Right atrium auricular region (tissue), 2 donors: ENCODE measurements around the gene PURA. TPM values are rescaled to one million over a fixed set of nuclear protein-coding genes. Genes with fewer than 3 reads are reported as not detected.
A peak's percentile ranks its signal among the peaks of the same experiment; 100 is the strongest.

ENCODE experiments used
- DNase-seq: peaks from one replicate; pipeline ENCODE4 v3.0.0-alpha.2; 2019; ENCODE audit warnings: low spot score
- H3K27ac ChIP-seq, 2 donors: fragments of 200-600 bp; sonication (generic); 1 replicate in 1 of 2; 2 replicates in 1 of 2; pipeline ENCODE4 v1.5.1; 2016 to 2019
- H3K27me3 ChIP-seq, 2 donors: fragments of 200-600 bp; sonication (generic); one replicate each; pipeline versions ENCODE4 v1.5.1 to v1.6.0; 2017 to 2019
- H3K36me3 ChIP-seq: fragments of 200-600 bp; sonication (generic); one replicate; pipeline ENCODE4 v1.5.1; 2016
- H3K4me1 ChIP-seq, 2 donors: fragments of 200-600 bp; sonication (generic); one replicate each; pipeline versions ENCODE4 v1.5.1 to v1.6.0; 2017 to 2019
- H3K4me3 ChIP-seq, 2 donors: fragments of 200-600 bp; sonication (generic); 1 replicate in 1 of 2; 2 replicates in 1 of 2; pipeline ENCODE4 v1.5.1; 2017 to 2019; ENCODE audit warnings: mild to moderate bottlenecking in 1 of 2, moderate library complexity in 1 of 2
- H3K9me3 ChIP-seq, 2 donors: fragments of 200-600 bp; sonication (generic); one replicate each; pipeline ENCODE4 v1.5.1; 2019
- CTCF ChIP-seq, 2 donors: fragments of 200-600 bp; sonication (generic); IDR thresholded peaks; one replicate each; pipeline ENCODE4 v1.5.1; 2019; ENCODE audit warnings: antibody characterized with exemption in 2 of 2
- total RNA-seq, 2 donors: library from RNA; depleted of rRNA; stranded (reverse); fragments of >200 nt; gene quantifications; one replicate each; pipeline ENCODE4 v1.1.0, GENCODE V29; 2016

The PURA gene
- total RNA-seq, 2 donors from 2014 or later = 23.9 to 25.1 TPM

- Histone ChIP-seq H3K27me3 (no peaks in the 10 kb centered on the region), H3K4me3 (no peak overlapping the region), H3K9me3 (no peaks in the 10 kb centered on the region), H3K4me1 (peaks cover 0 to 27% of the 10 kb centered on the region in 2 donors), H3K27ac (no peak overlapping the region), H3K36me3 (no peaks in the 10 kb centered on the region)
- DNase-seq = peak; percentile 36
- no peak for TF ChIP-seq CTCF (IDR thresholded peaks at IDR 0.05)
Observed at GRCh38 chr5:140147460-140147859, 33.6 kb downstream of the PURA start.

GRCh38 chr5:140148508-140148907, 34.6 kb downstream of the PURA start:
- Histone ChIP-seq H3K4me1 (peaks cover 0 to 25% of the 10 kb centered on the region in 2 donors), H3K27me3 (no peaks in the 10 kb centered on the region)
- DNase-seq = peak; percentile 47

GRCh38 chr5:140150201-140150600, 36.3 kb downstream of the PURA start:
- Histone ChIP-seq H3K36me3 (no peaks in the 10 kb centered on the region), H3K27ac (no peak overlapping the region), H3K9me3 (no peaks in the 10 kb centered on the region), H3K4me1 (peaks cover 0 to 12% of the 10 kb centered on the region in 2 donors), H3K27me3 (no peaks in the 10 kb centered on the region), H3K4me3 (no peak overlapping the region)
- no peak for TF ChIP-seq CTCF (IDR thresholded peaks at IDR 0.05)
- DNase-seq = no peak

More at GRCh38 chr5:140148508-140148907, 34.6 kb downstream of the PURA start:
- Histone ChIP-seq H3K27ac (no peak overlapping the region), H3K9me3 (no peaks in the 10 kb centered on the region), H3K36me3 (no peaks in the 10 kb centered on the region), H3K4me3 (no peak overlapping the region)
- TF ChIP-seq CTCF (IDR thresholded peaks at IDR 0.05) = no peak

- no peak for TF ChIP-seq CTCF (IDR thresholded peaks at IDR 0.05)
- no peaks in the 10 kb centered on the region for H3K36me3 ChIP-seq
- H3K9me3 ChIP-seq = no peaks in the 10 kb centered on the region
- peaks cover 0 to 4% of the 10 kb centered on the region in 2 donors for H3K4me1 ChIP-seq
- DNase-seq = no peak
- H3K4me3 ChIP-seq = no peak overlapping the region
- H3K27me3 ChIP-seq = no peaks in the 10 kb centered on the region
- H3K27ac ChIP-seq = no peak overlapping the region
Observed at GRCh38 chr5:140151144-140152021, 37.5 kb downstream of the PURA start.

- H3K4me1 ChIP-seq = peaks cover 0 to 10% of the 10 kb centered on the region in 2 donors
- TF ChIP-seq CTCF (IDR thresholded peaks at IDR 0.05) = no peak
- no peak overlapping the region for H3K27ac ChIP-seq
- no peaks in the 10 kb centered on the region for H3K36me3 ChIP-seq
- no peaks in the 10 kb centered on the region for H3K27me3 ChIP-seq
- H3K9me3 ChIP-seq = no peaks in the 10 kb centered on the region
- H3K4me3 ChIP-seq = no peak overlapping the region
- DNase-seq = no peak
Observed at GRCh38 chr5:140152022-140152999, 38.4 kb downstream of the PURA start.
